IMR-90 (cell line): ENCODE data around the gene ASB14. TPM values are rescaled to one million over a fixed set of nuclear protein-coding genes. Genes with fewer than 3 reads are reported as not detected.

ENCODE experiments used
- ATAC-seq: fragments of 200-7000 bp; cut with Tn5 transposase; 2 replicates; pipeline ENCODE4 v1.9.1; 2020; ENCODE audit warnings: low read depth, mild to moderate bottlenecking, moderate library complexity
- BruUV-seq: library from RNA; stranded (reverse); fragments of 400-500 nt; replicated peaks from 2 replicates; lab custom pipeline; 2021; lab: Mats Ljungman, UMichigan
- CTCF ChIA-PET: fragments of 300-600 bp; formaldehyde crosslinking; extraction: SDS; loops from one replicate; lab custom pipeline; 2021; ENCODE audit warnings: antibody characterized with exemption; lab: Yijun Ruan, JAX
- POLR2A ChIA-PET: fragments of 300-600 bp; sonication (Branson Sonifier 250); formaldehyde crosslinking; loops from one replicate; lab custom pipeline; 2022; ENCODE audit warnings: antibody characterized with exemption; ENCODE audit not compliant: unreplicated experiment; lab: Charles Lee
- DNase-seq: peaks from one replicate; pipeline ENCODE4 v3.0.0; 2013
- H2AFZ ChIP-seq: replicated peaks from 2 replicates; pipeline ENCODE3; 2013; ENCODE audit warnings: low read length, mild to moderate bottlenecking; ENCODE audit not compliant: poor library complexity
- H2AK5ac ChIP-seq: 2 replicates; pipeline ENCODE4 v1.6.1; 2013; ENCODE audit warnings: low read depth, low read length, inconsistent platforms
- H2AK9ac ChIP-seq: replicated peaks from 2 replicates; pipeline ENCODE3; 2013; ENCODE audit warnings: mild to moderate bottlenecking, low read depth, low read length, moderate library complexity; ENCODE audit not compliant: poor library complexity
- H2BK120ac ChIP-seq: 2 replicates; pipeline ENCODE4 v1.6.1; 2013; ENCODE audit warnings: low read depth, low read length, inconsistent platforms
- H2BK15ac ChIP-seq: 3 replicates; pipeline ENCODE4 v1.6.1; 2013; ENCODE audit warnings: low read depth, low read length, inconsistent platforms
- H2BK20ac ChIP-seq: 2 replicates; pipeline ENCODE4 v1.6.1; 2013; ENCODE audit warnings: low read depth, mild to moderate bottlenecking, inconsistent platforms, low read length, moderate library complexity
- H2BK5ac ChIP-seq: 2 replicates; pipeline ENCODE4 v1.6.1; 2013; ENCODE audit warnings: mild to moderate bottlenecking, low read depth, low read length, inconsistent platforms; ENCODE audit not compliant: poor library complexity, severe bottlenecking
- H3K14ac ChIP-seq: replicated peaks from 2 replicates; pipeline ENCODE4 v1.6.1; 2013; ENCODE audit warnings: low read depth, low read length, inconsistent platforms
- H3K18ac ChIP-seq: 2 replicates; pipeline ENCODE4 v1.6.1; 2013; ENCODE audit warnings: low read depth, low read length, control low read depth
- H3K23ac ChIP-seq: 2 replicates; pipeline ENCODE4 v1.6.1; 2013; ENCODE audit warnings: low read depth, low read length, inconsistent platforms
- H3K27ac ChIP-seq: 2 replicates; pipeline ENCODE4 v1.5.1; 2013; ENCODE audit warnings: mild to moderate bottlenecking, control low read depth, low read length; ENCODE audit not compliant: insufficient read depth
- H3K27me3 ChIP-seq: 2 replicates; pipeline ENCODE4 v1.6.1; 2013; ENCODE audit warnings: low read length; ENCODE audit not compliant: control insufficient read depth, insufficient read depth
- H3K36me3 ChIP-seq: 2 replicates; pipeline ENCODE4 v1.6.1; 2013; ENCODE audit warnings: low read length, mixed read lengths; ENCODE audit not compliant: control insufficient read depth, insufficient read depth
- H3K4ac ChIP-seq: 2 replicates; pipeline ENCODE4 v1.6.1; 2013; ENCODE audit warnings: low read depth, low read length, inconsistent platforms
- H3K4me1 ChIP-seq: 2 replicates; pipeline ENCODE4 v1.6.1; 2013; ENCODE audit warnings: low read length, mixed read lengths; ENCODE audit not compliant: control insufficient read depth, insufficient read depth
- H3K4me2 ChIP-seq: 2 replicates; pipeline ENCODE4 v1.6.1; 2013; ENCODE audit warnings: low read depth, mild to moderate bottlenecking, control low read depth, low read length, moderate library complexity
- H3K4me3 ChIP-seq: 2 replicates; pipeline ENCODE4 v1.5.1; 2013; ENCODE audit warnings: low read depth, mild to moderate bottlenecking, control low read depth, low read length, moderate library complexity; ENCODE audit not compliant: insufficient read depth
- H3K56ac ChIP-seq: 2 replicates; pipeline ENCODE4 v1.6.1; 2013; ENCODE audit warnings: low read length, inconsistent platforms; ENCODE audit not compliant: insufficient read depth; ENCODE audit errors: extremely low read depth
- H3K79me1 ChIP-seq, 2 experiments: 2 replicates each; pipeline ENCODE4 v1.6.1; 2013; ENCODE audit warnings: low read length in 2 of 2, inconsistent platforms in 1 of 2, low read depth in 1 of 2
- H3K9ac ChIP-seq: 2 replicates; pipeline ENCODE4 v1.6.1; 2013; ENCODE audit warnings: low read depth, low read length, control low read depth
- H3K9me1 ChIP-seq: 2 replicates; pipeline ENCODE4 v1.6.1; 2013; ENCODE audit warnings: low read length, inconsistent platforms; ENCODE audit not compliant: insufficient read depth
- H3K9me3 ChIP-seq: 2 replicates; pipeline ENCODE4 v1.6.1; 2013; ENCODE audit warnings: low read length; ENCODE audit not compliant: control insufficient read depth, insufficient read depth
- H4K20me1 ChIP-seq: 2 replicates; pipeline ENCODE4 v1.6.1; 2013; ENCODE audit warnings: low read length, inconsistent platforms; ENCODE audit not compliant: insufficient read depth
- H4K5ac ChIP-seq: 2 replicates; pipeline ENCODE4 v1.6.1; 2013; ENCODE audit warnings: mild to moderate bottlenecking, low read depth, low read length, control low read depth
- H4K8ac ChIP-seq, 2 experiments: 2 replicates each; pipeline ENCODE4 v1.6.1; 2013; ENCODE audit warnings: low read depth in 2 of 2, low read length in 2 of 2, control low read depth in 1 of 2, inconsistent platforms in 1 of 2
- H4K91ac ChIP-seq: 2 replicates; pipeline ENCODE4 v1.6.1; 2013; ENCODE audit warnings: low read depth, low read length, inconsistent platforms; ENCODE audit not compliant: insufficient read depth
- BHLHE40 ChIP-seq: fragments of 150-350 bp; IDR thresholded peaks from 2 replicates; pipeline ENCODE4 v1.6.1; 2016; ENCODE audit warnings: mild to moderate bottlenecking, low read depth, low read length
- CEBPB ChIP-seq: IDR thresholded peaks from 2 replicates; pipeline ENCODE4 v1.6.1; 2012; ENCODE audit warnings: low read depth, low read length, improper control_type of control experiment
- CHD1 ChIP-seq: IDR thresholded peaks from 2 replicates; pipeline ENCODE4 v1.6.1; 2012; ENCODE audit warnings: low read depth, low read length, improper control_type of control experiment
- FOS ChIP-seq: fragments of 150-350 bp; IDR thresholded peaks from 2 replicates; pipeline ENCODE4 v1.6.1; 2016; ENCODE audit warnings: low read depth, low read length
- MAFK ChIP-seq: IDR thresholded peaks from 2 replicates; pipeline ENCODE4 v1.6.1; 2012; ENCODE audit warnings: low read depth, low read length, improper control_type of control experiment
- NFE2L2 ChIP-seq: fragments of 150-350 bp; IDR thresholded peaks from 2 replicates; pipeline ENCODE4 v1.6.1; 2016; ENCODE audit warnings: low read depth, mild to moderate bottlenecking, low read length
- POLR2A ChIP-seq: IDR thresholded peaks from 2 replicates; pipeline ENCODE4 v1.6.1; 2012; ENCODE audit warnings: mild to moderate bottlenecking, low read depth, low read length
- SMC3 ChIP-seq: fragments of 150-350 bp; IDR thresholded peaks from 2 replicates; pipeline ENCODE4 v1.6.1; 2016; ENCODE audit warnings: low read depth, mild to moderate bottlenecking, antibody characterized with exemption, low read length, moderate library complexity
- USF2 ChIP-seq: fragments of 150-350 bp; IDR thresholded peaks from 2 replicates; pipeline ENCODE4 v1.6.1; 2017; ENCODE audit warnings: mild to moderate bottlenecking, antibody characterized with exemption, low read length, low read depth
- WGBS, 2 experiments: methylation state at CpG; one replicate each; pipeline versions ENCODE4 v1.1.5 to v1.1.7; 2013; ENCODE audit warnings: missing lambda C conversion rate in 2 of 2; ENCODE audit not compliant: insufficient read length in 1 of 2; ENCODE audit errors: extremely low coverage in 2 of 2; 5-methylcytosine and 5-hydroxymethylcytosine counted together
- dilution Hi-C: fragments of 300-500 bp; cut with HindIII; formaldehyde crosslinking; loops from one replicate; pipeline ENCODE4 v1.14.3; 2018; ENCODE audit warnings: low sequenced_read_pairs; ENCODE audit not compliant: unreplicated experiment
- in situ Hi-C: fragments of 300-500 bp; cut with MboI; formaldehyde crosslinking; loops from 3 replicates; pipeline ENCODE4 v1.14.3; 2019; ENCODE audit warnings: low sequenced_read_pairs, inconsistent platforms, mixed read lengths
- intact Hi-C: fragments of 100-400 bp; cut with micrococcal nuclease; formaldehyde crosslinking; loops from 2 replicates; pipeline ENCODE4 v1.10.0; 2022
- polyA plus RNA-seq, 3 experiments: library from polyadenylated mRNA; depleted of rRNA; stranded (reverse); fragments of >200 nt; gene quantifications; 2 replicates each; pipeline ENCODE4 v1.2.3, GENCODE V29; 2012; ENCODE audit warnings: low replicate concordance in 1 of 3
- total RNA-seq: library from RNA; depleted of rRNA; stranded (reverse); fragments of >200 nt; gene quantifications from 2 replicates; pipeline ENCODE4 v1.2.3, GENCODE V29; 2012

ASB14 gene
- total and polyA plus RNA-seq, 2 of the 4 experiments (the other 2 are of a cell fraction): not detected

DNA sequence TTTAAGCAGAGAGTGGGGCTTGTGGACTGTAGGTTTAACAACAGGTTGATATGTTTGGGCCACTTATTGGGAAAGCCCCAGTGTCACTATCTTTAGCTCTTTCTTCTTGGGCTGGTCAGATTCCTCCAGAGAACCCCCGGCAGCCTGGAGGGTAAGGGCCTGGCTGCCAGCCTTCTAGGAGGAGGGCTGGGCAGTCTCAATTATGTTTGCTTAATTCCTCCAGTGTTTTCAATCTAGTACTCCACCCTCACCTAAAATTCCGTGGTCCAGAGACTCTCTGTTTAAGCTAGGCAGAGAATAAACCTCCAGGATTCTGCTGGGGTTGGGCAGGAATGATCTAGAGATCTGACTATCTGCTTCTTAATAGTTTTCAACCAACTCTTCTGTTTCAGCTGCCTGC, 5.3 kb downstream of the ASB14 start:
- H3K9me3 ChIP-seq: no peaks in the 10 kb centered on the region
- no peak overlapping the region for H3K4me2 ChIP-seq
- no TSS peak for BruUV-seq
- in situ Hi-C loops: no loop called here
- dilution Hi-C loops: no loop called here
- WGBS, 2 experiments: no CpG with 5 or more reads among the region's 2 CpGs
- no peak overlapping the region for H3K14ac ChIP-seq
- no peaks in the 10 kb centered on the region for H3K36me3 ChIP-seq
- peaks cover 5% of the 10 kb centered on the region for H3K4me1 ChIP-seq
- no peaks in the 10 kb centered on the region for H4K20me1 ChIP-seq
- ATAC-seq (no peak), DNase-seq (no peak)
- H2BK15ac ChIP-seq: no peak overlapping the region
- no peak overlapping the region for H3K18ac ChIP-seq
- no peak overlapping the region for H2AFZ ChIP-seq
- TF ChIP-seq SMC3 (no peak), BHLHE40 (no peak), CHD1 (no peak), NFE2L2 (no peak), CEBPB (no peak), MAFK (no peak), FOS (no peak), USF2 (no peak), POLR2A (no peak)
- peaks cover 4% of the 10 kb centered on the region for H3K9me1 ChIP-seq
- ChIA-PET POLR2A (no interaction called here), CTCF (no interaction called here)
- no peaks in the 10 kb centered on the region for H3K79me1 ChIP-seq
- no peak overlapping the region for H4K5ac ChIP-seq
- no peak overlapping the region for H3K23ac ChIP-seq
- no peak overlapping the region for H2AK9ac ChIP-seq
- no peak overlapping the region for H3K9ac ChIP-seq
- no peak overlapping the region for H4K8ac ChIP-seq
- intact Hi-C loops: no loop called here
- H2BK120ac ChIP-seq: no peak overlapping the region
- H2BK20ac ChIP-seq: no peak overlapping the region
- H3K4ac ChIP-seq: no peak overlapping the region
- no peak overlapping the region for H2AK5ac ChIP-seq
- no peak overlapping the region for H2BK5ac ChIP-seq
- no peak overlapping the region for H4K91ac ChIP-seq
- H3K27ac ChIP-seq: no peak overlapping the region
- H3K4me3 ChIP-seq: no peak overlapping the region
- H3K27me3 ChIP-seq: peaks cover 4% of the 10 kb centered on the region
- no peak overlapping the region for H3K56ac ChIP-seq
